ACHN (cell line): ENCODE results near the gene CCDC194.

Experiments
- DNase-seq: peaks from one replicate; pipeline ENCODE4 v3.0.0-alpha.2; 2015
- in situ Hi-C: cut with HindIII; loops from 2 replicates; pipeline ENCODE4 v1.10.0; 2017; ENCODE audit warnings: low sequenced_read_pairs, low pct_ligation_motif_present, low pct_unique_long_range_greater_than_20kb

The CCDC194 gene

GRCh38 chr19:17409990-17410389, 16.0 kb upstream of the CCDC194 start:
- in situ Hi-C loops: no loop called here
- DNase-seq: no peak

DNA sequence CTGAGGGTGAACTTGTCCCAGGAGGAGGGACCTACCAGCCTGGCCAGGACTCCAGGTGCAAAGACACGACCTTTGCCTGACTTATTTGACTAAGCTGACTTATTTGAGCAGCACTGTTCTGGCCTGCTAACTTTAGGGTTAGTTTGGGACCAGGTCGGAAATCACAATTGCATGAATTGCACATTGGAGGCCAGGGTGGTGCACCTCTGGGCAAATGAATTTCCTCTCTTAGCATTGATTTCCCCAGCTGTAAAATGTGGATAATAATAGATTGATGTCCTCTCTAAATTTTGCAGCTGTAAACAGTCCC, 12.8 kb upstream of the CCDC194 start:
- DNase-seq: no peak
- in situ Hi-C loops: no loop called here

DNA sequence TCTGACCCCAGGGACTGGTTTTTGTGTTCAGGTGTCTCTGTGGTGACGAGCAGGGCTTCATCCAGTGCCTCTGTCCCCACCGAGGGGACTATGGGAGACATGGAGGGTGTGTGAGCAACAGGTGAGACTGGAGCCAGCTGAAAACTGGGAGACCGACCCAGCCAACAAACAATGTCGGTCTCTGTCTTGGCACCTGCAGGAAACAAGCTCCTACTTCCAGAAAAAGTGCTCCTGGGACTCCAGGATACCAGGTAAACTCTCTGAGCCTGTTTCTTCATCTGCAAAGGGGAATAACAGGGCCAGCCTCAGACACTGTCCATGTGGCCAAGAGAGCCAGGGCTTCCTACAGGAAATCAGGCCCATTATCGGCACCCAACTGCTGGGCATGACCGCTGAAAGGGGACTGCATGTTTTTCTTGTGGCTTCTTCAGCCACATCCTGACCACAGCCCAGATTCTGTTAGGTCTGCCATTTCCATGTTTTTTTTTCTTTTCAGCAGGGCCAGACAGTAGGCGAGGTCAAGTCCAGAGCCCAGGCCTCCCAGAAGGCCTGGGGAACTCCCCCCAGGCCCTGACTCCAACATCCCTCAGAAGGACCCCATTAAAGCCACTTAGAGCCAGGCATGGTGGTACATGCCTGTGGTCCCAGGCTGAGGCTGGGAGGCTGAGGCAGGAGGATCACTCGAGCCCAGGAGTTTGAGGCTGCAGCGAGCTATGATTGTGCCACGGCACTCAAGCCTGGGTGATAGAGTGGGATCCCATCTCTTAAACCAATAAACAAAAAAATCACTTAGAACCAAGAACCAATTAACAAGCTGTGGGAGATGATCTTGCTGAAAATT, 12.3 kb upstream of the CCDC194 start:
- no peak for DNase-seq
- in situ Hi-C loops: no loop called here

GRCh38 chr19:17405250-17406045, 11.5 kb upstream of the CCDC194 start, which contains the start of gene BST2:
Gene BST2, minus strand, starts transcription at chr19:17405630. Its CDS starts 55 bp downstream, at chr19:17405575.
- in situ Hi-C loops: no loop called here
- DNase-seq: peak; percentile 34

DNA sequence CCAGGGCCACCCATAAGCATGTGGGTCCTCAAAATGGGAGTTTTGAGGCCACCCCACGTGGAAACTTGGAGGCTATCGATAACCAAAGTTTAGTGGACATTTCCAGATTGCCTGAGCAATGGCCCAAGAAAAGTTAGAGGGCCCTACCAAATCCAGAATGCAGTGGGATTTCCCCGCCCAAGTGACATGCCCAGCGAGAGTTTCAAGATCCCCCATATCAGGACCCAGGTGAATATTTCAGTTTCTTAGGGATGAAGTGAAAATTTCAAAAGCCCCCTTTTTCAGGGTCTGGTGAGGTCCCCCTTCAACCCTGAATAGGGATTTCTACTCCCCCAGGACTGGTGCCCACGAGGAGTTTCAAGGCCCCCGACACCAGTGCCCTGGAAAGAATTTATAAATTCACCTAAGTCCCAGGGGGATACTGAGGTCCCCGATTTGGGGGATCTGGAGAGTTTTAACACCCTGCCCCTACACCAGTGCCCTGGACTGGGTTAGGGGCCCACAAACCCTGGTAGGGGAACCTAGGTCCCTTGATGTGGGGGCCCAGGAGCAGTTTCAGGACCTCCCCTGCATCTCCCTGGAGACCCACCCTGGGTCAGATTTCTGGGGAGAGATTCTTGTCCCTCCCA, 10.7 kb upstream of the CCDC194 start:
- DNase-seq: no peak
- in situ Hi-C loops: no loop called here

- in situ Hi-C loops: no loop called here
- DNase-seq: no peak
These were observed 10.0 kb upstream of the CCDC194 start for GRCh38 chr19:17404015-17404414.

GRCh38 chr19:17402982-17403855, 9.2 kb upstream of the CCDC194 start:
- no peak for DNase-seq
- in situ Hi-C loops: no loop called here

GRCh38 chr19:17401628-17402027, 7.6 kb upstream of the CCDC194 start:
- in situ Hi-C loops: no loop called here
- DNase-seq: no peak

GRCh38 chr19:17398902-17399527, 5.0 kb upstream of the CCDC194 start:
- no peak for DNase-seq
- in situ Hi-C loops: no loop called here

DNA sequence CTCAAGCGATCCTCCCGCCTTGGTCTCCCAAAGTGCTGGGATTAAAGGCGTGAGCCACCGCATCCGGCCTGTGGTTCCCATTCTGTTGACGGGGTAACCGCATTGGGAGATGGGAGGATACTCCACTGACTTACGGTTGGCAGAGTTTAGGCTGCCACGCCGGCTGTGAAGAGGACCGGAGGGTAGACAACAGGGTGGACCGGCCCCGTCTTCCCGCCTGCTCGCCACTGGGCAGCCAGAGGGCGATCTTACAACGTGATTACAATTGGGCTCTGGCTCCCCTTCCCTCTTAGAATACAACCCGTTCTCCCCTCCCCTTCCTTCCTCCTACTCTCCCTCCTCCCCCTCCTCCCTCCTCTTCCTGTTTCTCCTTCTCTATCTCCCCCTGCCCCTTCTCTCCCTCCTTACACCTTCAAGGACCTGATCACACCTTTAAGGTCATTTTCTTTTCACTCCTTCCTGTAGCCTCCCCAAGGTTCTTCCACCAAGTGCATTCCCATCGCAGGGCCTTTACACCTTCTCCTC, 957 bp upstream of the CCDC194 start:
- in situ Hi-C loops: no loop called here
- peak; percentile 58 for DNase-seq

- in situ Hi-C loops: no loop called here
These were observed 994 bp downstream of the CCDC194 start for GRCh38 chr19:17393002-17393401.

DNA sequence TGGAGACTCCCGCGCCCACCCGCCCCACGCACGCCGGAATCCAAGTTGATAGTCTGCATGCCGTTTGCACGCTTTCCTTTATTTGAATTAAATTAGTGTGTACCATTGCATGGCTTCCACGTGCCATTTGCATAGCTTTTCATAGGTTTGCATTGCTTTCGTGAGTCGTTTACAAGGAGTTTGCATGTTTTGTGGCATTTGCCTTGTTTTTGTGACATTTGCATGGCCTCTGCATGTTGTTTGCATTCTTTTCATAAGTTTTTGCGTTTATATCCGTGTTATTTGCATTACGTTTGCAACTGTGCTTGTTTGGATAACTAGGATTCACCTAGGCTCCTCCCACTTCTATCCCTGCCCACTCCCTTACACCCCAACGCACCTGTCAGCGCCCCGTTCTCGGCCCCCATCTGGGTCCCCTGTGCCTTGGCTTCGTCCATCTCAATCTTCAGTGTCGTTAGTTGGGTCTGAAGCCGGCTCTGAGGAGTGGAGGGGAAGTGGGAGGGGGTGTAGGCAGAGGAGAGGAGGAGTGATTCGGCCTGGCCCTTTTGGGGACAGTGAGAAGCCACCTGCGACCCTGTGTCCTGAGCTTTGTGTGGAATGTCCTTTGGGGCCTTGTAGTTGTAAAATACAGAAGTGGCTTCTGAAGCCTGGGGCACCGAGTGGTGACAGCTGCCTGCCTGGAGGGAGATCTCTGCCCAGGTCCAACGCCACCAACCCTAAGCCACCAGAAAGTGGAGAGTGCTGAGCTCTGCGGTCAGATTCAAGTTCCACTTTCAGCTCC, 2.4 kb downstream of the CCDC194 start:
- no peak for DNase-seq
- in situ Hi-C loops: no loop called here

More at GRCh38 chr19:17393002-17393401, 994 bp downstream of the CCDC194 start:
- no peak for DNase-seq

DNA sequence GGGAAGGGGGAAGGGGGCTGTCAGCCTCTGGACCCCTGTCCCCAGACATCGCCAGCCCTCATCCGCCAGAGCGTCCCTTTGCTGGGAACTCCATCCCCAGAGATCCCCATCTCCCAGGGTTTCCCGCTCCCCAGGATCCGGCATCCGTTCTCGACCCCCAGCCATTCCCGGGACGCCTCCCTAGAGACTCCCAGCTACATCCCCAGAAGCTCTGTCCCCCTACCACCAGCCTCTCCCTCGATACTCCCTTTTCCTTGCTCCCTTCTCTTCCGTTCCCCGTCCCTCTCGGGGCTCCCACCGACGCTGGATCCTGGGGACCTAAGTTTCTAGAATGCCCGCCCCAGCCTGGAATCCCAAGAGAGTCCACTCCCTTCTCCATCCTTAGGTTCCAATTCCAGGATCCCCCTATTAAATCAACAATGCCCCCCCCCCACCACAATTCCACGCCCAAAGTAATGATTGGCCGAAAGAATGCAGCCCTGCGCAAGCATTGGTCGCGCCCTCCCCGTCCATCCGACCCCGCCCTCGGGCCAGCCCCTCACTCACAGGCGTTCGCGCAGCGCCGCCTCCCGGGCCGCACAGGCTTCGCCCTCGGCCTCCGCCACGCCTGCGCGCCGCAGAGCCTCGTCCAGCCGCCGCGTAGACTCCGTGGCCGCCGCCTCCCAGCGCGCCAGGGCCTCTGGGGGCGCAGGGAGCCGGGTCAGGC, 3.2 kb downstream of the CCDC194 start:
- DNase-seq: peak; percentile 88
- in situ Hi-C loops: no loop called here

DNA sequence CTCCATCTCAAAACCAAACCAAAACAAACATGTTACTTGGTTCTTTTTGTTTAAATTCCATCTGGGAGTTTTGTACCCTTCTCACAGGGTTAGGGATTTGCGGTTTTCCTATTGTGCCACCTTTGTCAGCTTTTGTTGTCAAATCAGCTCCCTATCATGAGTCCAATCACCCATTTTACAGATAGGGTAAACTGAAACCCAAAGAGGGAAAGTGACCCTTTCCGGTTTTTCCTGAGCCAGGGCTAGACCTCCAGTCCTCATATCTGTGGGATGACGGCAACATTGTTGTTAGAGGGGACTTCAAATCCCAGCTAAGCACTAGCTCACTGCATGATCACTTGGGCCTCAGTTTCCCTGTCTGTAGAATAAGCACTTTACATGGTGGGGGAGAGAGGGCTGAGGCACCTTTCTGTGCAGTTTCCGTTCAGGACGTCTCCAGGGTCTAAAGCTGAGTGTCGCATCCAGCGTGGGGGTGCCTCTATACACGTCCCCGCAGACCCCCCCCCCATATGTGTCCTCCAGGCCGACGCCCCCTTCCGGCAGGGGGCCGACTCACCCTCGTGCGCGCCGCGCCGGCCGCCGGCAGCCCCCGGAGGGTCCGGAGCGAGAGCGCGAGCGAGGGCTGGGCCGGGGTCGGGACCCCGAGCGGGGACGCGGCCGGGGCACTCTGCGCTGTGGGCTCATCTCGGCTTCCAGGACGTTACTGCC, 3.9 kb downstream of the CCDC194 start:
- in situ Hi-C loops: no loop called here
- no peak for DNase-seq

DNA sequence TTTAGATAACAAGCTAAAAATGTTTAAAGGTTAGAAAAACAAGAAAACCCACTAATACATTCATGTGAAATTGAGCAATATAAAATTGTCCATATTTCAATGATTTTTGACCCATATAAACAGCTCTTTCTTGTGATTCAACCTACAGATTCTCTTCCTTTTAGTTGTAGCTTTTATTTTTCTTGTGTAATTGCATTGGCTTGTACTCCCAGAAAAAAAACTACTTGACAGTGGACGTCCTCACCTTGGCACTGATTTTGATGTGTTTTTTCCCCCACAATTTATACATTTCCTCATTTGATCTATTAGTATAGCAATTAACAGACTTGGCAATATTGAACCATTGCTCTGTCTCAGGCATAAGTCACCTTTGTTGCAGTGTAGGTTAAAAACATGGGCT, 4.7 kb downstream of the CCDC194 start:
- DNase-seq: no peak
- in situ Hi-C loops: no loop called here
